Hepatocyte (in vitro differentiated cells): ENCODE results near the gene ETV6. TPM values are rescaled to one million over a fixed set of nuclear protein-coding genes. Genes with fewer than 3 reads are reported as not detected.

ENCODE experiments used
- DNase-seq: peaks from one replicate; pipeline ENCODE4 v3.0.0-alpha.2; 2016; ENCODE audit warnings: low spot score
- H2AFZ ChIP-seq: fragments of 200-600 bp; sonication (generic); 2 replicates; pipeline ENCODE4 v1.6.0; 2016; ENCODE audit warnings: antibody characterized with exemption, mild to moderate bottlenecking
- H3K27ac ChIP-seq: fragments of 200-600 bp; sonication (generic); 2 replicates; pipeline ENCODE4 v1.5.1; 2016; ENCODE audit warnings: mild to moderate bottlenecking
- H3K27me3 ChIP-seq: fragments of 200-600 bp; sonication (generic); 2 replicates; pipeline ENCODE4 v1.6.1; 2016
- H3K36me3 ChIP-seq: fragments of 200-600 bp; sonication (generic); replicated peaks from 2 replicates; pipeline ENCODE4 v1.5.1; 2016; ENCODE audit warnings: low read depth; ENCODE audit not compliant: insufficient read depth
- H3K4me1 ChIP-seq: fragments of 200-600 bp; sonication (generic); 2 replicates; pipeline ENCODE4 v1.5.1; 2016; ENCODE audit warnings: mild to moderate bottlenecking, moderate library complexity; ENCODE audit not compliant: insufficient read depth
- H3K4me2 ChIP-seq: fragments of 200-600 bp; sonication (generic); 2 replicates; pipeline ENCODE4 v1.6.0; 2016
- H3K4me3 ChIP-seq: fragments of 200-600 bp; sonication (generic); 2 replicates; pipeline ENCODE4 v1.5.1; 2016; ENCODE audit warnings: mild to moderate bottlenecking
- H3K79me2 ChIP-seq: fragments of 200-600 bp; sonication (generic); 2 replicates; pipeline ENCODE4 v1.6.0; 2017; ENCODE audit warnings: mild to moderate bottlenecking
- H3K9me2 ChIP-seq: fragments of 200-600 bp; sonication (generic); replicated peaks from 2 replicates; pipeline ENCODE4 v1.6.0; 2017; ENCODE audit warnings: mild to moderate bottlenecking; ENCODE audit not compliant: insufficient read depth
- H3K9me3 ChIP-seq: fragments of 200-600 bp; sonication (generic); 2 replicates; pipeline ENCODE4 v1.5.1; 2016; ENCODE audit warnings: low read depth, mild to moderate bottlenecking
- H4K20me1 ChIP-seq: fragments of 200-600 bp; sonication (generic); 2 replicates; pipeline ENCODE4 v1.6.0; 2016; ENCODE audit warnings: mild to moderate bottlenecking; ENCODE audit not compliant: insufficient read depth, poor library complexity, severe bottlenecking
- EZH2 ChIP-seq: fragments of 200-600 bp; sonication (generic); IDR thresholded peaks from 2 replicates; pipeline ENCODE4 v1.6.1; 2016; ENCODE audit warnings: antibody characterized with exemption, mild to moderate bottlenecking, borderline replicate concordance
- EZH2phosphoT487 ChIP-seq: fragments of 200-600 bp; sonication (generic); IDR thresholded peaks from one replicate; pipeline ENCODE4 v1.6.1; 2018; ENCODE audit warnings: antibody characterized with exemption, mild to moderate bottlenecking, low read depth, moderate library complexity; ENCODE audit not compliant: unreplicated experiment, severe bottlenecking
- WGBS: methylation state at CpG from one replicate; pipeline ENCODE4 v1.1.6; 2016; ENCODE audit warnings: low lambda C conversion rate; ENCODE audit errors: missing lambda C conversion rate; 5-methylcytosine and 5-hydroxymethylcytosine counted together
- polyA plus RNA-seq: library from polyadenylated mRNA; unstranded; fragments of >200 nt; fragmentation: Nextera tagmentation; extraction: Ambion mirVana; gene quantifications from 2 replicates; pipeline ENCODE4 v1.2.1, GENCODE V29; 2016
- total RNA-seq: library from RNA; depleted of rRNA; stranded (reverse); fragments of >200 nt; gene quantifications from 2 replicates; pipeline ENCODE4 v1.2.3, GENCODE V29; 2014
- TF ChIP-seq, protein P1 (sequence below): fragments of 200-600 bp; sonication (generic); IDR thresholded peaks from 2 replicates; pipeline ENCODE4 v1.5.1; 2016; ENCODE audit warnings: antibody characterized with exemption, mild to moderate bottlenecking; ENCODE audit not compliant: poor library complexity

The ETV6 gene
- total and polyA plus RNA-seq, 2 experiments from 2014 or later: 8.0 to 9.7 TPM

DNA sequence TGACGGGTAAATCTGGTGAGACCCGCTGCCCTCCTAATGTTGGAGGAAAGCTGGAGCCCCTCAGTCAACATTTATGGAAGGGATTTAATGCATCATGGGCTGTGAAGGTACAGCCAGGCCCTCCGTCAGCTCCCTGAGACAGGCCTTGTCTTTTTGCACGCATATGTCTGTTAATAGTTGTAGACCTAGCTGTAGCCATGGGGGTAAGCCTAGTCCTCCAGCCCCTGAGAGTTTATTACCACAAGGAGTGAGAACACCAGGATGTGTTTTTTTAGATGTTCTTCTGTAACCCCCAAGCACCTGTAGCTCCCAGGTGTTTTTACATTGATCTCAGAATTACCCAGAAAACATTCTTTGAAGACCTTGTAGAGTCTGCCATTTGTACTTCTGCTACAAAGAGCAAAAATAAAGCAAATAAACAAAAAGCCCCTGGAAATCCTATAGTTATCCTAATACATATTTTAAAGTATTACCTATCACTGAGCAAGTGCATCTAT is 25.5 kb downstream of the ETV6 start:
- H3K27ac ChIP-seq: no peak overlapping the region

DNA sequence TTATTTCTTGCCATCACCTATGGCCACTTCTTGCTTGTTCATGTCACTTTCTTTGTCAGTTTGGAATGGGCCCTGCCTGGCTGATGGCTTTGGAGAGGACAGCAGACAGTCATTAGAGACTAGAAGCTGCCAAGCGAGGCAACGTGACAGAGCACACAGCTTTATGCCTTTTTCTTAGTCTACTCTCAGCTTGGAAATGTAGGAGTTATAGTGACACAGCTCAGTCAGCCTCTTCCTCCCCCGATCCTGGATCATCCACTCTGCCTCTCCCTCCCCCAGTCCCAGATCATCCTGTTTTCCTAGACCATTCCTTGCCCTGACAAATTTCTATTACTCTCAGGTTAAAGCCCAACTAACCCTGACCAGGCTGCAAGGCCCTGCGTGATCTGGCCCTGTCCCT is 26.6 kb downstream of the ETV6 start:
- Histone ChIP-seq H3K4me3 (no peak overlapping the region), H3K4me1 (peaks cover 4% of the 10 kb centered on the region), H3K4me2 (no peak overlapping the region), H3K79me2 (peaks cover 88% of the 10 kb centered on the region), H3K9me3 (no peaks in the 10 kb centered on the region), H3K27ac (no peak overlapping the region), H2AFZ (no peak overlapping the region), H3K27me3 (no peaks in the 10 kb centered on the region), H4K20me1 (peaks cover 13% of the 10 kb centered on the region), H3K9me2 (no peaks in the 10 kb centered on the region), H3K36me3 (no peaks in the 10 kb centered on the region)
- no peak for DNase-seq
- no peak for TF ChIP-seq EZH2
- WGBS: 81% methylated on average over 4 of the region's 4 CpGs

More for the DNA sequence above, 25.5 kb downstream of the ETV6 start:
- TF ChIP-seq EZH2: no peak
- TF ChIP-seq EZH2phosphoT487: no peak
- TF ChIP-seq, protein P1, sequence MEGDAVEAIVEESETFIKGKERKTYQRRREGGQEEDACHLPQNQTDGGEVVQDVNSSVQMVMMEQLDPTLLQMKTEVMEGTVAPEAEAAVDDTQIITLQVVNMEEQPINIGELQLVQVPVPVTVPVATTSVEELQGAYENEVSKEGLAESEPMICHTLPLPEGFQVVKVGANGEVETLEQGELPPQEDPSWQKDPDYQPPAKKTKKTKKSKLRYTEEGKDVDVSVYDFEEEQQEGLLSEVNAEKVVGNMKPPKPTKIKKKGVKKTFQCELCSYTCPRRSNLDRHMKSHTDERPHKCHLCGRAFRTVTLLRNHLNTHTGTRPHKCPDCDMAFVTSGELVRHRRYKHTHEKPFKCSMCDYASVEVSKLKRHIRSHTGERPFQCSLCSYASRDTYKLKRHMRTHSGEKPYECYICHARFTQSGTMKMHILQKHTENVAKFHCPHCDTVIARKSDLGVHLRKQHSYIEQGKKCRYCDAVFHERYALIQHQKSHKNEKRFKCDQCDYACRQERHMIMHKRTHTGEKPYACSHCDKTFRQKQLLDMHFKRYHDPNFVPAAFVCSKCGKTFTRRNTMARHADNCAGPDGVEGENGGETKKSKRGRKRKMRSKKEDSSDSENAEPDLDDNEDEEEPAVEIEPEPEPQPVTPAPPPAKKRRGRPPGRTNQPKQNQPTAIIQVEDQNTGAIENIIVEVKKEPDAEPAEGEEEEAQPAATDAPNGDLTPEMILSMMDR: no peak
- peaks cover 92% of the 10 kb centered on the region for H3K79me2 ChIP-seq
- peaks cover 18% of the 10 kb centered on the region for H4K20me1 ChIP-seq
- no peak overlapping the region for H3K4me2 ChIP-seq
- no peaks in the 10 kb centered on the region for H3K27me3 ChIP-seq
- no peaks in the 10 kb centered on the region for H3K9me2 ChIP-seq
- 98% methylated on average over 4 of the region's 4 CpGs for WGBS
- no peak overlapping the region for H2AFZ ChIP-seq
- no peaks in the 10 kb centered on the region for H3K36me3 ChIP-seq
- peaks cover 4% of the 10 kb centered on the region for H3K4me1 ChIP-seq
- no peak overlapping the region for H3K4me3 ChIP-seq
- DNase-seq: no peak
- H3K9me3 ChIP-seq: no peaks in the 10 kb centered on the region

DNA sequence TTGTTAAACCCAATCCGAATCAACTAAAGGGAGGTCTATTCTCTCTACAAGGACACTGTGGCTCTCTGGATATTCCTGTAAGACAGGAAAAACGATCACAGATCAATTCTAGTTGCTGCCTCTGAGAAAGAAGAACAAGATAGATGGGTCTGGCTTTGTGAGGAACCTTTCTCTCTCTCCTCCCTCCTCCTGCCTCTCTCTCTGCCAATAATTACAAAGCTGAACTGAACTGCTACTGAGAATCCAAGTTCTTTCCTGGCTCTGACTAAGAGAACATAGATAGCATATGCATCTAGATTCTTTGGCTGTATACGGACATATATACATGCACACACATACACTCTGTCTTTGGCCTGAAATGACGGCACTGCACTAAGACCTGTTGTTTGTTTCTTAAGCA is 27.6 kb downstream of the ETV6 start:
- 65% methylated on average over 4 of the region's 4 CpGs for WGBS
- TF ChIP-seq EZH2 (no peak), EZH2phosphoT487 (no peak)
- TF ChIP-seq, protein P1: no peak
- Histone ChIP-seq H3K27me3 (no peaks in the 10 kb centered on the region), H3K9me3 (no peaks in the 10 kb centered on the region), H3K79me2 (peaks cover 86% of the 10 kb centered on the region), H3K9me2 (no peaks in the 10 kb centered on the region), H2AFZ (no peak overlapping the region), H3K4me2 (no peak overlapping the region), H3K4me1 (peaks cover 4% of the 10 kb centered on the region), H3K4me3 (no peak overlapping the region), H3K27ac (no peak overlapping the region), H3K36me3 (no peaks in the 10 kb centered on the region), H4K20me1 (peaks cover 13% of the 10 kb centered on the region)
- DNase-seq: no peak

DNA sequence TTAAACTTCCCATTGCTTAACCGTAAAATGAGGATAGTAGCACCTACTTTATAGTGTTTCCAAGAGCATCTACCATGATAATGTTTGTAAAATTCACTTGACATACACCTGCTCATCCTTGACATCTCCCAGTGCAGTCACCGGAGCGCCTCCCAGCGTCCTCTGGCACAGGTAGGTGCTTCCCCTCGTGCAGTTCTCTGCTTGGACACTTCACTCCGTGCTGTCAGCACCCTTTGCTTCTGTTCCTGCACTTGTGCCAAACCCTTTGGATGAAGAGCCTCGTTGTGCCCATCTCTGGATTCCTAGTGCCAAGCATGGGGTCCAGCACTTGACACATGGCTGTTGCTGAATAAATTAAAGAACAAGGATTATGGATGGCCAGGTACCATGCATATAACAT is 28.3 kb downstream of the ETV6 start:
- no peak for DNase-seq
- Histone ChIP-seq H4K20me1 (peaks cover 13% of the 10 kb centered on the region), H3K27me3 (no peaks in the 10 kb centered on the region), H3K36me3 (no peaks in the 10 kb centered on the region), H3K79me2 (peaks cover 86% of the 10 kb centered on the region), H3K27ac (no peak overlapping the region), H2AFZ (no peak overlapping the region), H3K4me3 (no peak overlapping the region), H3K9me2 (no peaks in the 10 kb centered on the region), H3K4me1 (peaks cover 4% of the 10 kb centered on the region), H3K4me2 (no peak overlapping the region), H3K9me3 (no peaks in the 10 kb centered on the region)
- TF ChIP-seq, protein P1: no peak
- TF ChIP-seq EZH2phosphoT487 (no peak), EZH2 (no peak)
- 93% methylated on average over 7 of the region's 7 CpGs for WGBS
